M059J (cell line): ENCODE results near the gene TNFSF18. TPM values are rescaled to one million over a fixed set of nuclear protein-coding genes. Genes with fewer than 3 reads are reported as not detected.
A peak's percentile ranks its signal among the peaks of the same experiment; 100 is the strongest.
"Not testable (repeated sequence)": the region's sequence is repeated elsewhere in the genome, so short reads cannot be mapped to it uniquely, and the experiment has no call there.

ENCODE experiments used
- DNase-seq: peaks from one replicate; pipeline ENCODE4 v3.0.0-alpha.2; 2012; ENCODE audit warnings: low read depth
- total RNA-seq: library from RNA; depleted of rRNA; stranded (reverse); fragments of >200 nt; shearing (Covaris generic); gene quantifications from 2 replicates; pipeline ENCODE4 v1.2.3, GENCODE V29; 2014; rRNA removed

TNFSF18 gene, protein sequence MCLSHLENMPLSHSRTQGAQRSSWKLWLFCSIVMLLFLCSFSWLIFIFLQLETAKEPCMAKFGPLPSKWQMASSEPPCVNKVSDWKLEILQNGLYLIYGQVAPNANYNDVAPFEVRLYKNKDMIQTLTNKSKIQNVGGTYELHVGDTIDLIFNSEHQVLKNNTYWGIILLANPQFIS
- 11.5 and 14.2 TPM in 2 replicates for total RNA-seq

DNA sequence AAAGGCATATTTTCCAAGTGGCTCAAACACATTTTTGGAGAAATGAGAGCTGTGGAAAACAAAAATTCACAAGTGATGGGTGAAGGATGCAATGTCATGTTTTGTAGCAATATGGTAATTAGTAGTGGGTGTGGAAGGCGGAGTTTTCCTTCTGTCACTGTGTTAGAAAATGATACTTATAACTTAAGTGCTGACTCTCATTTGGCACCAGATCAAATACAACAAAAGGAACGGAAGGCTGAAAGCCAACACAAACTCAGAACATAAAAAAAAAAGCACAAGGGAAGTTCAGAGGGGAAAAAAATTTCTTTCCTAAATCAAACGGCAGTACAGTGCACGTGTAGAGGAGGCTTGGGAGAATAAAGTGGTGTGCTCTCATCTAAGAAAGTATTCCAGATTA, at the start of gene TNFSF18:
TSS of gene TNFSF18 (minus strand) at position 77 of the 400 bp plus-strand sequence. CDS start at position 32, 45 bp downstream.
- DNase-seq = peak; percentile 70

DNA sequence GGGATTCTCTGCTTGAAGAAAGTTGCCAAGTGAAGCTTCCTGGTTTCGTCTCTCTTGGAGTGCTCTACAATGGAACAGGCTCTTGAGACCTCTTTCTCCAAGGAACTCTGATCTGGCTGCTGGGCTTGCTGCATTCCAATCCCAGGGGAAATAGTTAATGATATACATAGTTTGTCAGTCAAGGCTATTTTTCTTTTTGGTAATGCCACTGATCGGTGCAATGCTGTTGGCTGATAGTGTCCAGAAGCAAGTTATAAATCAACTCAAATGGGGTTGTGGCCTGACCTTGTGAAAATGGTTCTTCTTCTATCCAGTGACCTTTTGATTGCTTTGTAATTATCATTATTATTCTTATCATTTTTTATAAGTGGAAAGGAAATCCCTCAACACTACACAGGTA, 48.4 kb upstream of the TNFSF18 start:
- DNase-seq = no peak

DNA sequence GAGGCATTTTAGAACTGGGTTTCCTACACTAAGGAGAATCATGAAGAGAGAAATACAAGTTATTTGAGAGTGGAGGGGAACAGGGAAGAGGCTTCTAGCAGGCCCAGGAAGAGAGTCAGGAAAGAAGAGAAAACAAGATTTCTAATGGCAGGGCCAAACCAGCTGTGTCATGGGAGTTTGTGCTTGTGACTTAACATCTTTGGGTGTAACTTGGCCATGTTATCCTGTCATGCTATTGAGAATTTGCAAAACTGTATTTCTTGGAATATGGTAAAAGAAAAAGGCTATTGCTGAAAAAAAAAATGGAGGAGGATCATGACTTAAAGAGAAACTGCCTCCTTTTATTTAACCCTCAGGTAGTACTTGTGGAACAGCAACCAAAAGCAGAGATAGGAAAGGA, 47.4 kb upstream of the TNFSF18 start:
- no peak for DNase-seq

DNA sequence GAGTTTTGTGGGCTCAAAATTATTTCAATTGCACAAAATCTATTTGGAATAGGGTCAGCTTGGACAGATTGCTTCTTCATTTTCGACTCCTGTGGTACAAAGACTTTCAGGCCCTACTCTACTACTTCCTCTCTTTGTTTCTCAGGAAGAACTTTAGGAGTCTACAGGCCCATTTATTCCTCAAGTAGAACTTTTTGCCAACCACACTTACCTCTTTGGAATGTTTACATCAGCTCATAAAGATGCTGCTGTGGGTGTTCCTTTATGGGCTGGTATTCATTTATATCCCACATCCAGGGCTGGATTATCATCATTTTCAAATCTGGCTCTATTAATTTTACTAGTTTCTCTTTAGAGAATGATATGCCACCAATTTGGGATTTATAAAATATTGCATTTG, 46.3 kb upstream of the TNFSF18 start:
- no peak for DNase-seq

DNA sequence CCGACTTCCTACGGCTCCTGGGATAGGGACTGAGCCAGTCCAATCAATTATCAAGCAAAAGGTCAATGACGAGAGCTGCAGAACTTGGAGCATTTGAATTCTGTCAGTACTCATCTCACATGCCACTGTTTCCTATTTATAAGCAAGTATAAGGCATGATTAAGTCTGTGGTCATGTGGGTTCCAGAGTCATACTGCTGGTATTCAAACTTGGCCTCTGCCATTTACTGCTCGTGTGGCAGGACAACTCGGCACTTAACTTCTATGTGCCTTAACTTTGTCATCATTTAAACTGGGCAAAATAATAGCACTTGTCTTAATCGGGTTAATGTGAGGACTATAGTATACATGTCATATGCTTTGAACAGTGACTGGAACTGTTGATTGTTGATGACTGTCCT, 44.9 kb upstream of the TNFSF18 start:
- DNase-seq = peak; percentile 93

DNA sequence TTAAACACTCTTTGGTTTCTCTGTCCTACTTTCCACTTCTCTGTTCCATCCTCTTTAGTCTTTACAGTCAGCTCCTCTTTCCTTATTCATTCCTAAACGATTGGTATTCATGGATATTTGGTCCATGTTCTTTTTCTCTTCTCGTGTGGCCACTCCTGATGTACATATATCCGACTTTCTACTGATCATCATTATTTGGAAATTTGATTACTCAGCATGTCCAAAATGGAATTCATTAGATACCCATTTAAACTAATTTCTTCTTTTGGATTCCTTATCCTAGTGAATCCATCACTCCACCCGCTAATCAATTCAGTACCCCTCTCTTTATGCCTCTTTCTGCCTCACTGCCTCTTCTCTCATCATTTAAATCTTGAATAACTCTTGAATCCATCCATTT, 43.8 kb upstream of the TNFSF18 start:
- DNase-seq = no peak

DNA sequence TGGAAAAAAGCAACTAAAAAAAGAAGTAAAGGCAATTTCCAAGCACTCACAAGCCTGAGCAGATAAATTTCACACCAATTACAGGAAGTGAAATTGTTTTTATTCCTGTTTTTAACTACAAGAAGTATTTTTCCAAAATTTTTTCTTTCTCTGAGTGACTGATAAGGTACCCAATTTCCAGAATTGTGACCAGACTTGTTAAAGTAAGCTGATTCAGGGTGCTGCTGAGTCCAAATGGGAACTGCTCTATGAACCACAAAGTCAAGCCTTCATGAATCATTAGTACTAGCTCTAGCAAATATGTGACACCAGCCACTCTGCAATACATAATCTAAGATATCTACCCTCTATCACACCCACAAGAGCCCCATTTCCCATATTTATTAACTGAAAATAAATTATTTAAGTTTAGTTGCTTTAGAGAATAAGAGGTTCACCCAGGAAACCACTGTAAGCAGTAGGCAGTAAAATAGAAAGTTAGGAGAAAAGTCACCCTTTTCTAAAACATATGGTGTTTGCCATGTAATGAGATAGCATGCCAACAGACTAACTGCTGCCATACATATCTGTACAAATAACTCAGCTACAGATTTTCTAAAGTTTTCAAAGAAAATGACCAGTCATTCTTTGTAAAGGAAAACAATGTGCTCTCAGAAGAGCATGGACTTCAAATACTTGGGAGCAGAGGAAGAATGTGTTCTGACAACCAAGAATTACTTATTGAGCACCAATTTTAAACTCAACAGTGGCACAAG, 43.1 kb upstream of the TNFSF18 start:
- peak; percentile 37 for DNase-seq

DNA sequence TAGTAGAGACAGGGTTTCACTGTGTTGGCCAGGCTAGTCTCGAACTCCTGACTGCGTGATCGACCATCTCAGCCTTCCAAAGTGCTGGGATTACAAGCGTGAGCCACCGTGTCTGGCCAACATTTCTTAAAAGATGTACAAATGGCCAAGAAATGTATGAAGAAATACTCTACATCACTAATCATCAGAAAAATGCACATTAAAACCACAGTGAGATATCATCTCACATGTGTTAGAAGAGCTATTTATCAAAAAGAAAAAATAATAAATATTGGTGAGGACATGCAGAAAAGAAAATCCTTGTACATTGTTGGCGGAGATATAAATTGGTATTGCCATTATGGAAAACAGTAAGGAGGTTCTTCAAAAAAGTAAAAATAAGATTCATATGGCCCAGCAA, 33.6 kb upstream of the TNFSF18 start:
- no peak for DNase-seq

DNA sequence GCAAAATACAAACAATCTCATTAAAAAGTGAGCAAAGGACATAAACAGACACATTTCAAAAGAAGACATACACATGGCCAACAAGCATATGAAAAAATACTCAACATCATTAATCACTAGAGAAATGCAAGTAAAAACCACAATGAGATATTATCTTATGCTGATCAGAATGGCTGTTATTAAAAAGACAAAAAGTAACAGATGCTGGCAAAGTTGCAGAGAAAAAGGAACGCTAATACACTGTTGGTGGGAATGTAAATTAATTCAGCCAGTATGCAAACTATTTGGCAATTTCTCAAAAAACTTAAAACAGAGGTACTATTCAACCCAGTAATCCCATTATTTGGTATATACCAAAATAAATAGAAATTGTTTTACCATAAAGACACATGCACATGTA, 32.2 kb upstream of the TNFSF18 start:
- DNase-seq = peak; percentile 42

DNA sequence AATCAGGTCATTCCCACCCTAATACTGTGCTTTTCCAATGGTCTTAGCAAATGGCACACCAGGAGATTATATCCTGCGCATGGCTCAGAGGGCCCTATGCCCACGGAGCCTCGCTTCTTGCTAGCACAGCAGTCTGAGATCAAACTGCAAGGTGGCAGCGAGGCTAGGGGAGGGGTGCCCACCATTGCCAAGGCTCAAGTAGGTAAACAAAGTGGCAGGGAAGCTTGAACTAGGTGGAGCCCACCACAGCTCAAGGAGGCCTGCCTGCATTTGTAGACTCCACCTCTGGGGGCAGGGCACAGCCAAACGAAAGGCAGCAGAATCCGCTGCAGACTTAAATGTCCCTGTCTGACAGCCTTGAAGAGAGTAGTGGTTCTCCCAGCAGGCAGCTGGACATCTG, 23.5 kb upstream of the TNFSF18 start:
- DNase-seq = not testable (repeated sequence)

DNA sequence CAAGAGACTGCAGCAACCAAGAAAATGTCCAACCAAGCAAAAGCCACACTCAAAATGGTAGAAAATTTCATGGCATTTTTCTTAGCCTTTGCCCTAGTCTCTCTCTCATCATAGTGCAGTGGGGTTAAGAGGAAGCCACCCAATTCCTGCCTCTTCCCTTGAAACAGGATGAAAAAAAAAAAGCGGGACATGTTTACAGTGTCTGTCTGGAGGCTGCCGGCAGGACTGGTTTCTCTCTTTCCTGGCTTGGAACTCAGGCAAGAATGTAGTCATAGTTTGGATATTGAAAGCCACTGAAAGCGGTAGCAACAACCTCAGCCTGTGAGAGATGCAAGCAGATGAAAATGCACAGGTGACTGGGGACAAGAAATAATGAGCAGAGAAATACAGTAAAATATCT, 13.3 kb upstream of the TNFSF18 start:
- peak; percentile 67 for DNase-seq

DNA sequence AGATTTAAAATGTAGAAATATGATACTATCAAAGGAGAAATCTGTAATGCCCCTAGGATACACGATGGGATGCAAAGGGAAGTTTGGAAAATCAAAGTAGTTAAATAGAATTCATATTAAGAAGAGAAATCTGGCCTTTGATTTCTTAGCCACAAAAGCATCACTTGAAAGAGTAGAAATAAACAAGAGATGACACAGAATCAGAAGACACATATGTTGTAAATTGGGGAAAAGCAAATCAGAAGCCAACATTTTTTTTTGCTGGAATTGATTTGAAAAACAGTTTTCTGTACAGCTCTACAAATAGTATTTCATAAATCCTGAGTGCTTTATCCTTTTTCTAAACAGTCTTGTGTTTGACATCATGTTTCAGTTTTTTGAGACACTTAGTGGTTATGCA, 12.4 kb upstream of the TNFSF18 start:
- no peak for DNase-seq

DNA sequence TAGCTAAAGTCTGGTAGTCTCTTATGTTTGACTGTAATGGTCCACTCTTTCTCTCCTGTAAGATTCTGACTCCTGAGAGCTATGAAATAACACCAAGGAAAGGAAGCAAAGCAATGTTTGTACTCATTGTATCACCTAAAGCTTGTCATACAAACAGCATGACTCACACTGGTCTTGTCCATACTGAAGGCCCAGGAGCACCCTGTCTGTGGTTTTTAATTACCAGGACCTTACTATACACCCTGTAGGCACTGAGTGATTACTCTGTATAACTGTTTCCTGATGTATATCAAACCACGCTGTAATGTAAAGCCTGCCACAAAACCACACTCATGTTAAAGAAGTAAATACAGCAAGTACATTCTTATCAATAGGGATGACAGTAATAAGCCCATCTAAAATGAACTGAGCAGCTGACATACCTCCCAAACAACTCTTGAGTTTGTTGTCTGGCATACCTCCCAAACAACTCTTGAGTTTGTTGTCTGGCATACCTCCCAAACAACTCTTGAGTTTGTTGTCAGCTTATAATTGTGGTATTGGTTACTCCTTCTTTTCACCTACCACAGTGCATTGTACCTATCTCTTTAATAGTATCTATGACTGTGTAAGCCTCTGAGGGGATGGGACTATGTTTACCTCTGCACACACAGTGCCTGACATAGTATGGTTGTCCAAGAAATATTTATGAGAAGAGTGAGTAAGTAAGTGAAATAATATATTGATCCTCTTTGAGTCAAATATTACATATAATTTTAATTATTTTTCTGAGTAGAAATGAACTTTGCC, 11.6 kb upstream of the TNFSF18 start:
- peak; percentile 93 for DNase-seq

DNA sequence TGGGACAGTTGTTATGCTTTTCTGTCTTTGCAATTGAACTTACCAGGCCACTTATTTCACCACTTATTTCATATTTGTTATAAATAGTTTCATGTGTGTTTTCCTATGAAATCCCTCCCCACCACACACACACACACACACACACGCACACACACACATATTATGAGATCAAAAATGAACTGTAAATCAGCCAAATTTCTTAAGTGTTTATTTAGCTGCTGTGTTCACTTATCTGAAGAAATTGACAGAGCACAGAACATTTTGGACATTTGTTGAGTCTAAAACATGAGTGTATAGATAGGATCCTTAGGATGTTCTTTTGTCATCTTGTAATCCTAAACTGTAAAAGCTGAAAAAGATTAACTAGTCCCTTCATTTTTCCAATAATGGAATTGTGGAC, 7.8 kb upstream of the TNFSF18 start:
- no peak for DNase-seq

DNA sequence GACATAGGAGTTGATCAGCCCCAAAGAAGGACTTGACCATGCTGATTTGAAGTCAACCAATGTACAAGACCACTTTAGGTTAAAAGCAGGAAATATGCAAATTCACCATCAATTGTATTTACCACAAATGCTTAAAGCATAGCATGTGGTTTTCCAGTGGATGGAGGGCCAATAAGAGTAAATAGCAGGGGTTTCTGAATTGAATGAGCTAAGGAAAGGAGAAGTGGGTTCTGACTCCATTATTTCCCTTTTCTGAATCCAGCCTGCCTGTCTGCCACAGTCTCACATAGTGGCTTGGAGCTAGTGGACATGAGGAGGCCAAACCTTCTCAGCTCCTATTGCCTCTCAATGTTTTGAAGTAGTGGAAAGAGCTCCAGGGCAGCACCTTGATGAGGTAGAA, 7.2 kb upstream of the TNFSF18 start:
- no peak for DNase-seq

DNA sequence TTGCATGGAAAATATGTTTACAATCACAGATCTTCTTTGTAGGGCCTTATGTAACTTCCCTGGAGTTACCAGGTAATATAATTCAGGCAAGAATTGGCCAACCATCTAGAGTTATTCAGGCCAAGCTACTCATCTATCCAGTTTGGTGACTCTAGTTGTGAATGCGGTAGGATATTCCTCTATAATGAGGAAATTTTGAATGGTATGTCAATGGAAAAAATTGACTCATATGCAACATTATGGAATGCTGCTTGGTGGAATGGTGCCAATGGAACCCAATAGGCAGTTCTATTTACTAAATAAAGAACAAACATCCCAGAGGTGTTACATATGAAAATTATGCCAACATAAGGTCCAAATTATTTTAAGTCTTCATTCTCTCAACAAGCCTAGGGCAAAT, 5.6 kb upstream of the TNFSF18 start:
- no peak for DNase-seq

DNA sequence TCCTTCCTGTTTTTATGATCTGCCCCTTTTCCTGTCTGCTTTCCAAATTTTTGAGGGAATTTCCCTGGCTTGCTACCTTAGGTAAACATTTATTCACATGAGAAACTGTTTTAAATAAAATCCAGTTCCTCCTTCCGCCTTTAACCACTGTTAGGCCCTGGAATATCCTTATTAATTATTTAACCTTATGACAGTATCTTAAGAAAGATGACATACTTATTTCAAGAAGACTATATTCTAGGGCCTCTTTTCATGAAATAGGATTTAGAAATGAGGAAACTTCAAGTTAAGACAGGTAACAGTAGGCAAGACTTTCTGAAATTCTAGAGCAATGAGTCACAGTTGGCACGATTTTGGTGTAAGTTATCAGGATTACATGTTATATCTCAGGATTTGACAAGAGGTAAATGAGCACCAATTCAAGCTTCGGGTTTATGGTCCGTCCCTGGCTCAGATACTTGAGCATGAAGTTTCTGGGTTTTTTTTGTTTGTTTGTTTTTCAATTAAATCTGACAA, 2.0 kb upstream of the TNFSF18 start:
- peak; percentile 82 for DNase-seq

DNA sequence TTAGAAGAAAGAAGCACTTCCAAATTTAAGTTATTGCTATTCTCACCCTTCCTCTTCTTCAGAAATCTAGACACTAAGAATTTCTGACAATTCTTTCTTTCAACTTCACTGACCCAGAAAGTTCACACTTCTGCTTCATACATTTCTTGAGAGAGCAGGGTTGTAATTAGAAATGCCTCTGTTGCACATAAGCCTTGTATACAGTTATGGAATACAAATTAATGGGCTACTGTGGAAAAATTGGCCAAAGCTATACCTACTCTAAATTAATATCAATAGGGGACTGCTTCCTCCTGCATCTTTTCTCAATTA, 1.5 kb downstream of the TNFSF18 start:
- no peak for DNase-seq

DNA sequence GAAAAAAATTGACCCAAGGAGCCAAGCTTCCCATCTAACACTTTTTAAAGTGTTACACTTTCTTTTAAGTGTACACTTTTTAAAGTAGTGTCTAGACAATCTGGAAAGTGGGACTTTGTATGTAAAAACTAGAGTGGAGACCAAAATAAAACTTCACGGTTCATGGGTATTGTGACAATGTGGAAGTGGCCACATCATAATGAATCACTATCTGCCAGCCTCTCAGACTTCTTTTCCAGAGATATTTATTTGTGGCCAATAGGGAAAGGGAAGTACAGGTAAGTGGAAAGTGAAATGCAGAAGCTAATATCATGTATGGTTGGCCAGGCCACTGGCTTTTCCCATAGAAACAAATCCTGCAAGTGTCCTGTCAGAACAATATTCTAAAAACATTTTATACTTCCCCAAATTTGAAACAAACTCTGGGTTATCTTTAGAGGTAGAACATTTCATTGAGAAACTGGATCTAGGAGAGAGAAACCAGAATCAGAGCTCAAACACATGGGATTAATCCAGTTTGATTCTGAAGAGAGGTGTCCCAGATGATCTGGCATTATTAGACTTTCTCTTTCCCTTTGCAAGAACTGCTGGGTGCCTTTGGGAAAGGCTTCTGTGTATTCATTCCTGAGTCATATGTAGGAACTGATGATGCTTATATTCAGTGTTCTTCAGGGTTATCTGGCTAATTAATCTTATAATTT, 2.0 kb downstream of the TNFSF18 start:
- DNase-seq = peak; percentile 74

DNA sequence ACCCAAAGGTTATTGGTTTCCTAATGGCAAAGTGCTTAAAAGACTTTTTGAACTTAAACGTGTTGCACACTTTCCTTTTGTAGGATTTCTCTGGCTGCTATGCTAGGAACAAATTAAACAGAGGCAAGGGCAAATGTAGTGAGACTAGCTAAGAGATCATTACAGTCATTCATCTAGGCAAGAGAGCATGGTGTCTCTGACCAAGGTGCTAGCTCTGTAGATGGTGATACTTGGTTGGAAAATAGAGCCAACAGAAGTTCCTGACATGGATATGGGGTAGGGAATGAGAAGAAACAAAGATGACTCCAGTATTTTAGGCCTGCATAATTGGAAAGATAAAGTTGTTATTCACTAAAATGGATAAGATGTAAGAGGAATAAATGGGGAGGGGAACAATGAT, 6.1 kb downstream of the TNFSF18 start:
- DNase-seq = no peak

DNA sequence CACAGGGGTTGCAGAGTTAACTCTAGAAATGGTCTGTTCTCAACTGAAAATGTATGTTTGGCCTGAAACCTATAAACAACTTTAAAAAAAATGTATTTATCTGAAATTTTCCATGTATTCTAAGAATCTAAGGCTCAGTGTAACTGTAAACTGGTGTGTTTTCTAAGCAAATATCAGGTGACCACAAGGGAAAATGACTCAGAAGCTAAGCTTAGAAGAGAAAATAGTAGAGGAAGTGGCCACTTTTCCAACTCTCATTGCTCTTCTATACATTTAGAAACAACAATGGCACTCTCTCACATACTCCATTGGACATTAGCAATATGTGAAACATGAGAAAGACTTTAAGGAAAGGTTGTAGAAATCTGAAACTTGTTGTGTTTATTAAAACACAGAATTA, 7.5 kb downstream of the TNFSF18 start:
- peak; percentile 70 for DNase-seq

DNA sequence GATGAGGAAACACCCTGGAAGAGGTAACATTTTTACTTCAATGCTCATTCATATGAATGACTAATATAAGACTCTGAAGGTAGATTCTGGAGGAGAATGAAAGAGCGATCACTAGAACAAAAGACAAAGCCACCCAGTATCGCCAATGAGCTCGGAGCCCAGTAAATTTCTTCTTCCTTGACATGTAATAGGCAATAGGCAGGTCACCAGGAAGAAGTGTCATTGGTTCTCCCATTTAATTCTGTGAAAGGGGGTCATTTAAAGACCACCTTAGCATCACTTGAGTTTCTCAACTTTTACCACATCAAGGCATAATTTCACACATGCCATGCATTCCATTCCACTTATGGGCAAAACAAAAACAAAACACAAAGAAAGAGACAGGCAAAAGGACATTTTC, 7.9 kb downstream of the TNFSF18 start:
- DNase-seq = peak; percentile 46
